HepG2 (cell line): ENCODE results near the gene KRT81. TPM values are rescaled to one million over a fixed set of nuclear protein-coding genes. Genes with fewer than 3 reads are reported as not detected.
A peak's percentile ranks its signal among the peaks of the same experiment; 100 is the strongest.

Experiments
- ASH2L ChIP-seq: fragments of 300-600, 200-600 bp; sonication (generic); IDR thresholded peaks from 2 replicates; pipeline ENCODE4 v1.7.0; 2017; ENCODE audit warnings: low read depth, mild to moderate bottlenecking, moderate library complexity, mixed read lengths, low read length; ENCODE audit not compliant: insufficient read length
- ATF2 ChIP-seq: sonication (generic); formaldehyde crosslinking; IDR thresholded peaks from 2 replicates; pipeline ENCODE4 v1.4.0; 2020; ENCODE audit warnings: missing genetic modification reagents
- DMTF1 ChIP-seq: sonication (generic); formaldehyde crosslinking; IDR thresholded peaks from 2 replicates; pipeline ENCODE4 v1.4.0; 2020; ENCODE audit warnings: mild to moderate bottlenecking, missing genetic modification reagents
- DR1 ChIP-seq: sonication (generic); formaldehyde crosslinking; IDR thresholded peaks from 2 replicates; pipeline ENCODE4 v1.8.0; 2021; ENCODE audit warnings: mild to moderate bottlenecking, missing genetic modification reagents, inconsistent platforms
- ELF1 ChIP-seq: sonication (generic); formaldehyde crosslinking; IDR thresholded peaks from 2 replicates; pipeline ENCODE4 v1.4.0; 2020; ENCODE audit warnings: missing genetic modification reagents
- HIC2 ChIP-seq: sonication (generic); formaldehyde crosslinking; IDR thresholded peaks from 2 replicates; pipeline ENCODE4 v1.9.0; 2022; ENCODE audit warnings: low read depth, missing genetic modification reagents
- HMGXB4 ChIP-seq, 2 experiments: sonication (generic) in 1 of 2; formaldehyde crosslinking in 1 of 2; IDR thresholded peaks; 2 replicates each; pipeline versions ENCODE4 v1.4.0 to v1.6.1; 2018 to 2020; ENCODE audit warnings: missing genetic modification reagents in 2 of 2, borderline replicate concordance in 1 of 2, low read depth in 1 of 2, mild to moderate bottlenecking in 1 of 2, missing biosample characterization in 1 of 2
- HNRNPL ChIP-seq: fragments of 200-400 bp; formaldehyde crosslinking; IDR thresholded peaks from 2 replicates; pipeline ENCODE4 v1.6.1; 2017; ENCODE audit warnings: mild to moderate bottlenecking, low read depth, low read length
- NR2F6 ChIP-seq, 2 experiments: IDR thresholded peaks; 2 replicates each; pipeline ENCODE4 v1.6.1; 2016; ENCODE audit warnings: antibody characterized with exemption in 1 of 2, mild to moderate bottlenecking in 1 of 2
- PLRG1 ChIP-seq: fragments of 450-650 bp; conservative IDR thresholded peaks from 2 replicates; pipeline ENCODE4 v1.6.1; 2016
- POLR2G ChIP-seq: fragments of 200-400 bp; formaldehyde crosslinking; IDR thresholded peaks from 2 replicates; pipeline ENCODE4 v1.6.1; 2018; ENCODE audit warnings: mild to moderate bottlenecking, low read depth, low read length, moderate library complexity
- RAD21 ChIP-seq: fragments of 450-650 bp; formaldehyde crosslinking; IDR thresholded peaks from 2 replicates; pipeline ENCODE4 v1.5.0; 2020; ENCODE audit warnings: mild to moderate bottlenecking
- SMAD3 ChIP-seq: sonication (generic); formaldehyde crosslinking; IDR thresholded peaks from 2 replicates; pipeline ENCODE4 v1.4.0; 2020; ENCODE audit warnings: missing genetic modification reagents
- SMC3 ChIP-seq: IDR thresholded peaks from 2 replicates; pipeline ENCODE4 v1.6.1; 2011; ENCODE audit warnings: low read length, improper control_type of control experiment
- SNAPC2 ChIP-seq: sonication (generic); formaldehyde crosslinking; IDR thresholded peaks from 2 replicates; pipeline ENCODE4 v1.8.1; 2022; ENCODE audit warnings: mild to moderate bottlenecking, missing genetic modification reagents
- TEAD3 ChIP-seq: optimal IDR thresholded peaks from 2 replicates; pipeline ENCODE3; 2016; ENCODE audit warnings: borderline replicate concordance
- XRCC5 ChIP-seq: fragments of 200-400 bp; formaldehyde crosslinking; optimal IDR thresholded peaks from 2 replicates; pipeline ENCODE3; 2017; ENCODE audit warnings: mild to moderate bottlenecking, low read length
- ZBTB7A ChIP-seq: sonication (generic); formaldehyde crosslinking; IDR thresholded peaks from 2 replicates; pipeline ENCODE4 v1.8.0; 2022; ENCODE audit warnings: mild to moderate bottlenecking, missing genetic modification reagents
- ZMAT5 ChIP-seq: sonication (generic); formaldehyde crosslinking; IDR thresholded peaks from 2 replicates; pipeline ENCODE4 v1.5.0; 2020; ENCODE audit warnings: mild to moderate bottlenecking, low read depth, missing genetic modification reagents, borderline replicate concordance
- ZNF331 ChIP-seq: sonication (generic); formaldehyde crosslinking; IDR thresholded peaks from 2 replicates; pipeline ENCODE4 v1.4.0; 2020; ENCODE audit warnings: missing genetic modification reagents
- ZNF354B ChIP-seq: sonication (generic); formaldehyde crosslinking; IDR thresholded peaks from 2 replicates; pipeline ENCODE4 v1.8.0; 2022; ENCODE audit warnings: mild to moderate bottlenecking, missing genetic modification reagents
- ZNF563 ChIP-seq: sonication (generic); formaldehyde crosslinking; IDR thresholded peaks from 2 replicates; pipeline ENCODE4 v1.8.0; 2022; ENCODE audit warnings: mild to moderate bottlenecking, moderate library complexity, missing genetic modification reagents
- ZNF768 ChIP-seq: sonication (generic); formaldehyde crosslinking; IDR thresholded peaks from 2 replicates; pipeline ENCODE4 v1.4.0; 2020; ENCODE audit warnings: missing genetic modification reagents
- polyA plus RNA-seq, 8 experiments: library from polyadenylated mRNA; depleted of rRNA in 3 of 8; stranded (reverse) in 7 of 8; unstranded in 1 of 8; fragments of >200 nt; fragmentation: Illumina TruSeq in 4 of 8; extraction: Trizol in 4 of 8; gene quantifications; 2 replicates each; pipeline versions ENCODE4 v1.2.1 to v1.2.3, GENCODE V29; 2011 to 2016; ENCODE audit warnings: low read depth in 4 of 8, missing spikeins in 1 of 8, mixed read lengths in 1 of 8; ENCODE audit not compliant: insufficient read depth in 1 of 8
- total RNA-seq, 5 experiments: library from RNA; depleted of rRNA; stranded (reverse); fragments of >200 nt; fragmentation: Illumina TruSeq; extraction: Trizol; gene quantifications; 2 replicates each; pipeline ENCODE4 v1.2.3, GENCODE V29; 2016; ENCODE audit warnings: low read depth in 1 of 5

Gene KRT81
- total and polyA plus RNA-seq, 2 of the 13 experiments (the other 11 are each of a cell fraction or from before 2014, with no cell fraction given): not detected

- TF ChIP-seq HIC2 (CRISPR knock-in tag) (peak; percentile 57; the same call in 1 of the 2 replicates), ZBTB7A (CRISPR knock-in tag) (no peak), ATF2 (CRISPR knock-in tag) (0 out of 2 replicates have a peak, but pooled peaks have one; percentile 20), POLR2G (no peak), DR1 (CRISPR knock-in tag) (no peak), ZMAT5 (CRISPR knock-in tag) (no peak), NR2F6 (IDR thresholded peaks at IDR 0.05) (no peak), NR2F6 (CRISPR knock-in tag; IDR thresholded peaks at IDR 0.05) (peak; percentile 20; the same call in 1 of the 2 replicates), SMAD3 (CRISPR knock-in tag) (no peak), ZNF563 (CRISPR knock-in tag) (no peak), PLRG1 (no peak), SNAPC2 (CRISPR knock-in tag) (no peak), ZNF354B (CRISPR knock-in tag) (no peak), SMC3 (peak; percentile 92), HMGXB4 (CRISPR knock-in tag; IDR thresholded peaks at IDR 0.05; ENCODE audit: borderline replicate concordance in 1 of 2, low read depth in 1 of 2) (peak in 1 of 2 experiments; percentile 55; a peak in 1 of 4 replicates), ELF1 (no peak), ZNF331 (no peak), ZNF768 (peak; percentile 59), DMTF1 (CRISPR knock-in tag) (no peak), HNRNPL (0 out of 2 replicates have a peak, but pooled peaks have one; percentile 58), ASH2L (no peak), TEAD3 (CRISPR knock-in tag) (peak; percentile 37), RAD21 (CRISPR knock-in tag) (peak; percentile 76), XRCC5 (peak; percentile 83)
These were observed 35.9 kb upstream of the KRT81 start (continued) for GRCh38 chr12:52327052-52327829.
